GM12875 (cell line): ENCODE results near the gene MTFP1.

ENCODE experiments used
- H3K4me3 ChIP-seq: one replicate; pipeline ENCODE4 v1.5.1; 2011; ENCODE audit warnings: low read depth, low read length, control low read depth
- CTCF ChIP-seq: IDR thresholded peaks from 2 replicates; pipeline ENCODE4 v1.5.1; 2011; ENCODE audit warnings: low read depth, mild to moderate bottlenecking, control low read depth, inconsistent platforms, low read length, moderate library complexity, borderline replicate concordance; ENCODE audit not compliant: insufficient read depth

The MTFP1 gene

DNA sequence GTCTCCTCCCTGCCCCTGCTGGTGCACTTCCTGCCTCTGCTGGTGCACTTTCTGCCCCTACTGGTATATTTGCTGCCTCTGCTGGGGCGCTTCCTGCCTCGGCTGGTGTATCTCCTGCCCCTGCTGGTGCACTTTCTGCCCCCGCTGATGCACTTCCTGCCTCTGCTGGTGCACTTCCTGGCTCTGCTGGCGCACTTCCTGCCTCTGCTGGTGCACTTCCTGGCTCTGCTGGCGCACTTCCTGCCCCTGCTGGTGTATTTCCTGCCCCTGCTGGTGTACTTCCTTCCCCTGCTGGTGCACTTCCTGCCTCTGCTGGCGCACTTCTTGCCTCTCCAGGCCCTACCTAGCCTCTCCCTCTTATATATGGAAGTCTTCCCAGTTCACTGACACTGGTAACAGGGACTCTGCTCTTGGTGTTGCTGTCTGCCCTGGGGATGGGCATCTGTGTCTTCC lies 10.1 kb downstream of the MTFP1 start:
- H3K4me3 ChIP-seq, result no peak overlapping the region
- TF ChIP-seq CTCF, result peak; percentile 20; the same call in 1 of the 2 replicates

DNA sequence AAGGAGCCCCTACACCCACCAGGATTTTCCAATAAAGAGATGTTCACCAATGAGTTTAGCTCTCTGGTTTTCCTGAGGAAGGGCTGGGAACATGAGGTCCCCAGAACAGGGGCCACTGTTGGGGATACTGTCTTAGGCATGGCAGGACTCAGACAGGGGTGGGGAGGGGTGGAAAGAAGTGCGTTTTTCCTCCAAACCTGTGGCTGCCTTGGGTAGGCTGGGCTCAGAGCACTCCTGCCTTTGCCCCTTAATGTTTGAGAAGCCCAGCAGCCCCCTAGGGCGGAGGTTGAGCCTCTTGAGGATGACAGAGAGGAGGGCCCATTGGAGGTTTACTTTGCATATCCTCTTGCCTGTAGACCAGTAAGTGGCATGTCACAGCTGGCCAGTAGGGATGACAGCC lies 10.6 kb downstream of the MTFP1 start:
- TF ChIP-seq CTCF, result no peak
- no peak overlapping the region for H3K4me3 ChIP-seq

- H3K4me3 ChIP-seq, result no peak overlapping the region
- TF ChIP-seq CTCF, result no peak
These were observed 13.0 kb downstream of the MTFP1 start for GRCh38 chr22:30438559-30438958.

DNA sequence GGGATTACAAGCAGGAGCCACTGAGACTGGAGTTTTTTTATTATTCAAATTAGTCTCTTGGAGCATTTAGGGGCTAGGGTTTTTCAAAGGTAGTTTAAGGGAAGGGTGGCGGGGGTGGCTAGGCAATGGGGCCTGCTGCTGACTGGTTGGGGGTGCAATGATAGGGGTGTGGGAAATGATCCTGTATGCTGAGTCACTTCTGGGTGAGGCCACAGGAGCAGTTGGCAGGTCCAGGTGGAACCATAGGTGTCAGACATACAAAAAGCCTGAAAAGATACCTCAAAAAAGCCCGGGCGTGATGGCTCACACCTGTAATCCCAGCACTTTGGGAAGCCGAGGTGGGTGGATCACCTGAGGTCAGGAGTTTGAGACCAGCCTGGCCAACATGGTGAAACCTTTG lies 13.7 kb downstream of the MTFP1 start:
- no peak for TF ChIP-seq CTCF
- H3K4me3 ChIP-seq, result no peak overlapping the region

DNA sequence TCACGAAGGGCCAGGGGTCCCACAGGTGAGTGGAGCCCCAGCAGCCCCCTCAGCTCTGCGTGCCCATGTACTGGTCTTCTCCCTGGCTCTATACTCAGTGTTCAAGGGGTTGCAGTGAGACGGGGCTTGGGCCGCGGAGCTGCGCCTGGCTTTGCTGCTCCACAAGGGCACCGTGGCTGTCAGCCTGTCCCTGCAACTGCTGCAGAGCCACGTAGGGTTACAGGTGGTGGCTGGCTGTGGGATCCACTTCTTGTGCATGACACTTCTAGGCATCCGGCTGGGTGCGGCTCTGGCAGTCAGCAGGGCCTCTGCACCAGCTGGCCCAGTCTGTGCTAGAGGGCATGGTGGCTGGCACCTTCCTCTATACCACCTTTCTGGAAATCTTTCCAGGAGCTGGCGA lies 14.3 kb downstream of the MTFP1 start:
- H3K4me3 ChIP-seq, result no peak overlapping the region
- no peak for TF ChIP-seq CTCF

DNA sequence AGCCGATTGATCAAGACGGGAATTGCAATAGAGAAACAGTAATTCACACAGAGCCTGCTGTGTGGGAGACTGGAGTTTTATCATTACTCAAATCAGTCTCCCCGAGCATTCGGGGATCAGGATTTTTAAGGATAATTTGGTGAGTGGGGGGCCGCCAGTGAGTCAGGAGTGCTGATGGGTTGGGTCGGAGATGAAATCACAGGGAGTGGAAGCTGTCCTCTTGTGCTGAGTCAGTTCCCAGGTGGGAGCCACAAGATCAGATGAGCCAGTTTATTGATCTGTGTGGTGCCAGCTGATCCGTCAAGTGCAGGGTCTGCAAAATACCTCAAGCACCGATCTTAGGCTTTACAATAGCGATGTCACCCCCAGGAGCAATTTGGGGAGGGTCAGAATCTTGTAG lies 15.5 kb downstream of the MTFP1 start:
- TF ChIP-seq CTCF, result no peak
- H3K4me3 ChIP-seq, result no peak overlapping the region

- H3K4me3 ChIP-seq, result no peak overlapping the region
- TF ChIP-seq CTCF, result peak; percentile 80
These were observed 19.3 kb downstream of the MTFP1 start for GRCh38 chr22:30444632-30445437.
